Body of pancreas (tissue), 4 donors: ENCODE data around the gene WDR86. TPM values are rescaled to one million over a fixed set of nuclear protein-coding genes. Genes with fewer than 3 reads are reported as not detected.

Experiments used
- ATAC-seq: fragments of 150-250 bp; one replicate; pipeline ENCODE4 v1.9.1; 2016
- DNase-seq, 4 donors: peaks; one replicate each; pipeline ENCODE4 v3.0.0-alpha.2; 2019
- H3K27ac ChIP-seq, 4 donors: fragments of 200-600 bp; sonication (generic); 1 replicate in 3 of 4; 2 replicates in 1 of 4; pipeline versions ENCODE4 v1.5.1 to v1.6.1; 2016 to 2019; ENCODE audit warnings: mild to moderate bottlenecking in 1 of 4, mixed read lengths in 1 of 4, moderate library complexity in 1 of 4
- H3K27me3 ChIP-seq, 2 donors: fragments of 200-600 bp; sonication (generic); one replicate each; pipeline ENCODE4 v1.6.0; 2016; ENCODE audit warnings: mild to moderate bottlenecking in 1 of 2
- H3K36me3 ChIP-seq, 2 donors: fragments of 200-600 bp; sonication (generic); replicated peaks in 1 of 2; 2 replicates each; pipeline ENCODE4 v1.5.1; 2016; ENCODE audit warnings: low read depth in 2 of 2; ENCODE audit not compliant: insufficient read depth in 1 of 2
- H3K4me1 ChIP-seq: fragments of 200-600 bp; sonication (generic); one replicate; pipeline ENCODE4 v1.6.0; 2016
- H3K4me3 ChIP-seq, 2 donors: fragments of 200-600 bp; sonication (generic); 1 replicate in 1 of 2; 2 replicates in 1 of 2; pipeline ENCODE4 v1.5.1; 2016 to 2019
- H3K9me3 ChIP-seq, 3 donors: fragments of 200-600 bp; sonication (generic); 1 replicate in 2 of 3; 2 replicates in 1 of 3; pipeline ENCODE4 v1.5.1; 2016
- POLR2A ChIP-seq, 3 donors: fragments of 450-650 bp; IDR thresholded peaks; one replicate each; pipeline ENCODE4 v1.6.1; 2016; ENCODE audit warnings: antibody characterized with exemption in 3 of 3, mild to moderate bottlenecking in 2 of 3
- WGBS, 2 donors: methylation state at CpG; one replicate each; pipeline ENCODE4 v1.1.5; 2017; 5-methylcytosine and 5-hydroxymethylcytosine counted together
- intact Hi-C: fragments of 100-400 bp; cut with DNase I; formaldehyde crosslinking; loops from one replicate; pipeline ENCODE4 v1.15.1; 2023
- total RNA-seq, 2 donors: library from RNA; depleted of rRNA; stranded (reverse); fragments of >200 nt; gene quantifications; one replicate each; pipeline ENCODE4 v1.1.0, GENCODE V29; 2016
- TF ChIP-seq, protein P1 (sequence below), 7 experiments: fragments of 450-650 bp in 4 of 7; fragments of 200-600 bp in 3 of 7; sonication (generic) in 3 of 7; IDR thresholded peaks; one replicate each; pipeline ENCODE4 v1.5.1; 2016 to 2019; ENCODE audit warnings: antibody characterized with exemption in 7 of 7

Gene WDR86
- total RNA-seq, 2 donors from 2014 or later, result 3.9 to 11.2 TPM

DNA sequence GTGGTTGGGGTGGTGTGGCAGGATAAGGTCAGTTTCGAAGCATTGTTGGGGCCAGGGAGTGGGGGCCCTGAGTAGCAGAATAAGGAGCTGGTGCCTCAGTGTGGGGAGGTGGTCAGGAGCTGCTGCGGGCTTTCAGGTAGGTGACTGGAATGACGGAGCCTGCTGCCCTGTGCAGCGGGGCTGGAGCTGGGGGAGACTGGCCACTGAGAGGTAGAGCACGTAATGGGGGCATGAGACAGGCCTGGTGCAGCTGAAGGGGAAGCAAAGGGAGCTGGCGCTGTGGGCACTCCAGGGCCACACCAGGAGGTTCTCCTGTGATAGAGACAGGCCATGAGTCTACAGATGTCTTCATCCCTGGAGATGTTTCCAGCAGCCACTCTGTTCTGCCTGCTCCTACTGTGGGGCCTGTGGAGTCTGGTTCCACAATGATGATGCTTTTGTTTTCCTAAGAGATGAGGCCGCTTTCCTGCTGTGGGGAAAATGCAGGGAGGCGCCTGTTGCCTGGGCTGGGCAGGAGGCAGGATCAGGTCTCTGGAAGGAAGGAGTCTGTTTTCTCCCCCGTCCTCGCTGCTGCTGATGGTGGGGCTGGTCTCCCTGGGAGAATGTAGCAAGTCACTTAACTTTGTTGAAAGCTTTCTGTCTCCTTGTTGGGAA lies 37.1 kb downstream of the WDR86 start:
- Histone ChIP-seq H3K4me1 (peaks cover 7% of the 10 kb centered on the region), H3K36me3 (peaks cover 13 to 26% of the 10 kb centered on the region in 2 donors), H3K27me3 (no peaks in the 10 kb centered on the region), H3K4me3 (no peak overlapping the region), H3K27ac (no peak overlapping the region), H3K9me3 (no peaks in the 10 kb centered on the region)
- intact Hi-C loops, result loop anchor here (10.0 kb wide), 1 partner anchor 392 kb away; no protein-coding TSS in a partner anchor
- WGBS, 2 donors, result 96 to 97% methylated on average over 10 of the region's 10 CpGs
- TF ChIP-seq, protein P1, sequence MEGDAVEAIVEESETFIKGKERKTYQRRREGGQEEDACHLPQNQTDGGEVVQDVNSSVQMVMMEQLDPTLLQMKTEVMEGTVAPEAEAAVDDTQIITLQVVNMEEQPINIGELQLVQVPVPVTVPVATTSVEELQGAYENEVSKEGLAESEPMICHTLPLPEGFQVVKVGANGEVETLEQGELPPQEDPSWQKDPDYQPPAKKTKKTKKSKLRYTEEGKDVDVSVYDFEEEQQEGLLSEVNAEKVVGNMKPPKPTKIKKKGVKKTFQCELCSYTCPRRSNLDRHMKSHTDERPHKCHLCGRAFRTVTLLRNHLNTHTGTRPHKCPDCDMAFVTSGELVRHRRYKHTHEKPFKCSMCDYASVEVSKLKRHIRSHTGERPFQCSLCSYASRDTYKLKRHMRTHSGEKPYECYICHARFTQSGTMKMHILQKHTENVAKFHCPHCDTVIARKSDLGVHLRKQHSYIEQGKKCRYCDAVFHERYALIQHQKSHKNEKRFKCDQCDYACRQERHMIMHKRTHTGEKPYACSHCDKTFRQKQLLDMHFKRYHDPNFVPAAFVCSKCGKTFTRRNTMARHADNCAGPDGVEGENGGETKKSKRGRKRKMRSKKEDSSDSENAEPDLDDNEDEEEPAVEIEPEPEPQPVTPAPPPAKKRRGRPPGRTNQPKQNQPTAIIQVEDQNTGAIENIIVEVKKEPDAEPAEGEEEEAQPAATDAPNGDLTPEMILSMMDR (IDR thresholded peaks at IDR 0.05), result no peak
- no peak for ATAC-seq
- DNase-seq, result no peak

DNA sequence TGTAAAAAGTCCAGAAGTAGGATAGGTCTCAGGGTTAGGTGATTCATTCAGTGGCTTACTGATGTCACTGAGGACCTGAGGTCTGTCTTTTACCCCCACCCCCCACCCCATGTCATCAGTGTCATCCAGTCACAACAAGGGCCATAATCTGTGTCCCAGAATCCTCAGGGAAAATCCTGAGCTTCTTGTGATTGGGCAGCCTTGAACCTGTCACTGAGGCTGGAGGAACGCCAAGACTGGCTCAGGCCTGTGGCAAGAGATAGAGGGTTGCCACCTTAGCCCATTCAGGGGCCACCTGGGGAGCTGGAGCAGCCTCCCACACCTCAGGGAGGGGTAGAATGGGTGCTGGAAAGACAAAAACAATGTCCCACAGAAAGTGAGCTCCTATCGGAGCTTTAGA lies 38.6 kb downstream of the WDR86 start:
- 74 to 88% methylated on average over 2 of the region's 2 CpGs for WGBS, 2 donors
- peaks cover 7 to 17% of the 10 kb centered on the region in 2 donors for H3K36me3 ChIP-seq
- no peaks in the 10 kb centered on the region for H3K27me3 ChIP-seq
- no peak for ATAC-seq
- TF ChIP-seq POLR2A (IDR thresholded peaks at IDR 0.05), result no peak
- TF ChIP-seq, protein P1 (IDR thresholded peaks at IDR 0.05), result no peak
- intact Hi-C loops, result loop anchor here (10.0 kb wide), 1 partner anchor 394 kb away; no protein-coding TSS in a partner anchor
- H3K9me3 ChIP-seq, result no peaks in the 10 kb centered on the region
- no peak overlapping the region for H3K27ac ChIP-seq
- peak in 1 of 4 donors; percentile 39 for DNase-seq
- H3K4me3 ChIP-seq, result no peak overlapping the region
- peaks cover 7% of the 10 kb centered on the region for H3K4me1 ChIP-seq

DNA sequence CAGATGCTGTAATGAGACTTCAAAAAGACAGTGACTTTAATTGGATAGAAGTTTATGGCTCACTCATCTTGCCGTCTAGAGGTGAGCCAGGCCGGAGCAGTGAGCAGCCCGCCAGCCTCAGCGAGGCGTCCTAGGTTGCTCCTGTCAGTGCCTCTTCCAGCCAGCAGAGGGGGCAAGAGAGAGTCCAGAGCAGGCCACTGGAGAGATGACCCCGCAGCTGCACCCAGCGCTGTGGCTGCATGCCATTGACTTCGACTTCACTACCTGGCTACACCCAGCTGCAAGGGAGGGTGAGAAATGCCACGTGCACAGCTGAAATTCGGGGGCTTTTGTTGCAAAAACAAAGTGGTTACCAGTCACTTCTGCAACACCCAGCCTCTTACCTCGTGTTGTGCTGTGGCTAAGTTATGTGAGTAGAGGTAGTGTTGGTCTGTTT lies 41.7 kb downstream of the WDR86 start:
- Histone ChIP-seq H3K4me3 (no peak overlapping the region), H3K27me3 (no peaks in the 10 kb centered on the region), H3K4me1 (peaks cover 7% of the 10 kb centered on the region), H3K27ac (no peak overlapping the region), H3K9me3 (no peaks in the 10 kb centered on the region), H3K36me3 (no peaks in the 10 kb centered on the region)
- intact Hi-C loops, result loop anchor here (5.0 kb wide), 1 partner anchor 79 kb away; no protein-coding TSS in a partner anchor
- ATAC-seq (peak; percentile 91), DNase-seq (peak; percentile 83 to 90 (median 88))
- TF ChIP-seq POLR2A (IDR thresholded peaks at IDR 0.05), result no peak
- TF ChIP-seq, protein P1 (IDR thresholded peaks at IDR 0.05), result peak; percentile 83 to 95 (median 89)
- WGBS, 2 donors, result 12 to 20% methylated on average over 5 to 11 of the region's 11 CpGs

DNA sequence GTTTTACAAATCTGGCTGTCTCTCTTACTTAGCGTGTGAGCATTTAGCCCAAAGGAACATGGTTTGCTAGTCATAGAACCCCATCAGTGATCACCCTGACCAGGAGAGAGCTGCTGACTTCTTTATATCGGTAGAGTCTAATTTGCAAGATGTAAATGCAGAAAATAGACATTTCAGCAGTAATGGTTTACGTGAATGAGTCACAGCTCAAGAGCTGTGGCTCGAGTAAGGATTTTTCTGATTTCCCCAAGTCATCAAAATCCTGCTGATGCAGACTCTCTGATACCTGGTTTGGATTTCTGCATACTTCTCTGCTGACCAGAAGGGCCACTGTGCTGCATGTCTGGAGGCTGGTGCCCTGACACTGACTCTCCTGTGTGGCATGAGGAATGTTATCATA lies 42.6 kb downstream of the WDR86 start:
- H3K9me3 ChIP-seq, result no peaks in the 10 kb centered on the region
- ATAC-seq (no peak), DNase-seq (no peak)
- H3K27ac ChIP-seq, result peak overlapping the region in 1 of 4 donors; percentile 8
- intact Hi-C loops, result loop anchor here (5.0 kb wide), 1 partner anchor 80 kb away; no protein-coding TSS in a partner anchor
- H3K4me1 ChIP-seq, result peaks cover 7% of the 10 kb centered on the region
- TF ChIP-seq, protein P1 (IDR thresholded peaks at IDR 0.05), result no peak
- no peak for TF ChIP-seq POLR2A (IDR thresholded peaks at IDR 0.05)
- 82 to 87% methylated on average over 4 of the region's 4 CpGs for WGBS, 2 donors
- H3K4me3 ChIP-seq, result no peak overlapping the region
- no peaks in the 10 kb centered on the region for H3K27me3 ChIP-seq
- H3K36me3 ChIP-seq, result peaks cover 3% of the 10 kb centered on the region in 2 donors

DNA sequence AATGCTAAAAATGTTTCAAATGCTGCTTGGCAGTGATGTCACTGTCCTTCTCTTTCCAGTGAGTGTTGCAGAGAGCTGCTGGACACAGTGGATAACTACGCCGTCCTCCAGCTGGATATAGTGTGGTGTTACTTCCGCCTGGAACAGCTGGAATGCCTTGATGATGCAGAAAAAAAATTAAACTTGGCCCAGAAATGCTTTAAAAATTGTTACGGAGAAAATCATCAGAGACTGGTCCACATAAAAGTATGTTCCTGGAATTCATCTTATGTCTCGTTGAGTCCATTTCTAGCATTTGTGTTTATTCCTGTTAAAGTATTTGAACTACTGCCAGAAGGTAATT lies 43.0 kb downstream of the WDR86 start:
- peaks cover 4 to 7% of the 10 kb centered on the region in 2 donors for H3K36me3 ChIP-seq
- ATAC-seq (peak; percentile 51), DNase-seq (peak in 1 of 4 donors; percentile 46)
- WGBS, 2 donors, result 65 to 78% methylated on average over 5 of the region's 5 CpGs
- no peak overlapping the region for H3K4me3 ChIP-seq
- H3K27me3 ChIP-seq, result no peaks in the 10 kb centered on the region
- no peak overlapping the region for H3K27ac ChIP-seq
- H3K9me3 ChIP-seq, result no peaks in the 10 kb centered on the region
- TF ChIP-seq, protein P1 (IDR thresholded peaks at IDR 0.05), result no peak
- no peak for TF ChIP-seq POLR2A (IDR thresholded peaks at IDR 0.05)
- H3K4me1 ChIP-seq, result peaks cover 7% of the 10 kb centered on the region
- intact Hi-C loops, result loop anchor here (5.0 kb wide), 1 partner anchor 80 kb away; no protein-coding TSS in a partner anchor
